ENCODE data around the gene KLHL3.
A peak's percentile ranks its signal among the peaks of the same experiment; 100 is the strongest.

Gene KLHL3

DNA sequence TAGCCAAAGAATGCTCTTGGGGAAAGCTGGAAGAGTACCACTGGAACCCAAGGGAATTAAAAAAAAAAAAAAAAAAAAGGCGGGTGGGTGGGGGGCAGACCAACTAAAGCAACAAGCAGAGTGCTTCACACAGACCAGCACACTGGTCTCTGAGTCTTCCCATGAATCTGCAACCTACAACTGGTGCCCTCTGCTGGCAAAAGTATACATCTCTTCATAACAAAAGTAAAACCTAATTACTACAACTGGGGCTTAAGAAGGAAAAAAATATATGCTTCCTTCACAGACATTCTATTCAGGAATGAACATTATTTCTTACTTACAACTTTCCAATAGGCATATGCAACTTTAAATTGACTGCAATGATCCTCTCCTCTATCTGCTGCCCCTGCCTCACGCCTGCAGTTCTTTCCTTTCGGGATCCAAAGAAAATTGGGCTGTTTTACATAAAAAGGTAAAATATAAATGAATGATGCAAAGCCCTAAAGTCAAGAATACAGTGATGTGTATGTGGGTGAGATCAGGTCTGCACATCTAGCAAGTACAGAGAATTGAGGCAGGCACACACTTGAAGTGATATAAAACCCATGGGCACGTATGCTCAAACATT, 7.2 kb upstream of the KLHL3 start:
- H3K9ac ChIP-seq (ENCODE audit: low read depth in 1 of 2, low read length in 2 of 2) = no peak overlapping the region
- no peaks in the 10 kb centered on the region for H3K27me3 ChIP-seq (ENCODE audit: control insufficient read depth in 1 of 2, insufficient read depth in 2 of 2, low read length in 2 of 2)
- H3K27ac ChIP-seq (ENCODE audit: low read depth, low read length) = no peak overlapping the region

DNA sequence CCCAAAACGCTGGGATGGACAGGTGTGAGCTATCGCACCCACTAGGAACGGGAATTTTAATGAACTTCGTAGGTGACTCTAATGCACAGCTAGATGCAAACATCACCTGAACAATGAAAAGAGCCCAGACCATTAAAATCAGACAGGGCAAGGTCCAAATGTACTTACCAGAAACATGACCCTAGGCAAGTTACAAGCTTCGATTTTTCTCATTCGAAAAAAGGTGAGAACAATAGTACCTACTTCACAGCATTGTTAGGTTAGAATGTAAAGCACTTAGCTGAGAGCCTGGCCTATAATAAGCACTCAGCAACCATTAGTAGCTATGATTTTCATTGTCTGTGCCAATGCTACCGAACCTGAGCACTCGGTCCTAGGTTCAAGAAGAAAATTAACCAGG, 5.8 kb upstream of the KLHL3 start:
- H3K27me3 ChIP-seq (ENCODE audit: control insufficient read depth in 1 of 2, insufficient read depth in 2 of 2, low read length in 2 of 2) = no peaks in the 10 kb centered on the region
- no peaks in the 10 kb centered on the region for H3K9me3 ChIP-seq (ENCODE audit: control insufficient read depth in 1 of 2, low read length in 2 of 2)
- H3K9ac ChIP-seq (ENCODE audit: low read depth in 1 of 2, low read length in 2 of 2) = no peak overlapping the region
- no peaks in the 10 kb centered on the region for H3K36me3 ChIP-seq (ENCODE audit: control insufficient read depth in 1 of 2, insufficient read depth in 2 of 2, low read length in 2 of 2)
- H3K4me1 ChIP-seq (ENCODE audit: control insufficient read depth in 1 of 2, insufficient read depth in 2 of 2, low read length in 2 of 2) = peaks cover 1 to 2% of the 10 kb centered on the region in 2 donors
- no peak overlapping the region for H3K4me3 ChIP-seq (ENCODE audit: low read depth in 1 of 2, low read length in 2 of 2)
- no peak overlapping the region for H3K27ac ChIP-seq (ENCODE audit: low read depth, low read length)

More for the DNA sequence above, 7.2 kb upstream of the KLHL3 start:
- no peak overlapping the region for H3K4me3 ChIP-seq (ENCODE audit: low read depth in 1 of 2, low read length in 2 of 2)
- H3K36me3 ChIP-seq (ENCODE audit: control insufficient read depth in 1 of 2, insufficient read depth in 2 of 2, low read length in 2 of 2) = no peaks in the 10 kb centered on the region
- no peaks in the 10 kb centered on the region for H3K9me3 ChIP-seq (ENCODE audit: control insufficient read depth in 1 of 2, low read length in 2 of 2)
- no peaks in the 10 kb centered on the region for H3K4me1 ChIP-seq (ENCODE audit: control insufficient read depth in 1 of 2, insufficient read depth in 2 of 2, low read length in 2 of 2)

DNA sequence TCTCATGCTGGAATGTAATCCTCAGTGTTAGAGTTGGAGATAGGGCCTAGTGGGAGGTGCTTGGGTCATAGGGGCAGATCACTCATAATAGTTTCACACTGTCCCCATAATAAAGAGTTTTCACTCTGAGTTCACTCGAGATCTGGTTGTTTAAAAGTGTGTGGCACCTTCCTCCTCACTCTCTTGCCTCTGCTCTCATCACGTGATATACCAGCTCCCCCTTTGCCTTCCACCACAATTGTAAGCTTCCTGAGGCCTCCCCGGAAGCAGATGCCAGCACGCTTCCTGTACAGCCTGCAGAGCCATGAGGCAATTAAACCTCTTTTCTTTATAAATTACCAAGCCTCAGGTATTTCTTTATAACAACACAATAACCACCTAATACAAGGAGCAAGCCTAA, 3.8 kb upstream of the KLHL3 start:
- Histone ChIP-seq H3K27me3 (ENCODE audit: control insufficient read depth in 1 of 2, insufficient read depth in 2 of 2, low read length in 2 of 2) (no peaks in the 10 kb centered on the region), H3K4me3 (ENCODE audit: low read depth in 1 of 2, low read length in 2 of 2) (no peak overlapping the region), H3K27ac (ENCODE audit: low read depth, low read length) (no peak overlapping the region), H3K9me3 (ENCODE audit: control insufficient read depth in 1 of 2, low read length in 2 of 2) (no peaks in the 10 kb centered on the region), H3K4me1 (ENCODE audit: control insufficient read depth in 1 of 2, insufficient read depth in 2 of 2, low read length in 2 of 2) (peaks cover 18 to 21% of the 10 kb centered on the region in 2 donors), H3K9ac (ENCODE audit: low read depth in 1 of 2, low read length in 2 of 2) (no peak overlapping the region), H3K36me3 (ENCODE audit: control insufficient read depth in 1 of 2, insufficient read depth in 2 of 2, low read length in 2 of 2) (no peaks in the 10 kb centered on the region)

DNA sequence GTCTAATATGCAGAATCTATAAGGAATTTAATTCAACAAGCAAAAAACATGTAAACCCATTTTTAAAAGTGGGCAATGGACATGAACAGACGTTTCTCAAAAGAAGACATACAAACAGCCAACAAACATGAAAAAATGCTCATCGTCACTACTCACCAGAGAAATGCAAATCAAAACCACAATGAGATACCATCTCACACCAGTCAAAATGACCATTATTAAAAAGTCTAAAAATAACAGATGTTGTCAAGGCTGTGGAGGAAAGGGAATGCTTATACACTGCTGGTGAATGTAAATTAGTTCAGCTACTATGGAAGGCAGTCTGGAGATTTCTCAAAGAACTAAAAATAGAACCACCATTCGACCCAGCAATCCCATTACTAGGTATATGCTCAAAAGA, 3.1 kb upstream of the KLHL3 start:
- H3K9ac ChIP-seq (ENCODE audit: low read depth in 1 of 2, low read length in 2 of 2) = no peak overlapping the region
- no peaks in the 10 kb centered on the region for H3K36me3 ChIP-seq (ENCODE audit: control insufficient read depth in 1 of 2, insufficient read depth in 2 of 2, low read length in 2 of 2)
- no peak overlapping the region for H3K27ac ChIP-seq (ENCODE audit: low read depth, low read length)
- H3K9me3 ChIP-seq (ENCODE audit: control insufficient read depth in 1 of 2, low read length in 2 of 2) = no peaks in the 10 kb centered on the region
- H3K27me3 ChIP-seq (ENCODE audit: control insufficient read depth in 1 of 2, insufficient read depth in 2 of 2, low read length in 2 of 2) = no peaks in the 10 kb centered on the region
- no peak overlapping the region for H3K4me3 ChIP-seq (ENCODE audit: low read depth in 1 of 2, low read length in 2 of 2)
- H3K4me1 ChIP-seq (ENCODE audit: control insufficient read depth in 1 of 2, insufficient read depth in 2 of 2, low read length in 2 of 2) = peaks cover 23 to 28% of the 10 kb centered on the region in 2 donors

DNA sequence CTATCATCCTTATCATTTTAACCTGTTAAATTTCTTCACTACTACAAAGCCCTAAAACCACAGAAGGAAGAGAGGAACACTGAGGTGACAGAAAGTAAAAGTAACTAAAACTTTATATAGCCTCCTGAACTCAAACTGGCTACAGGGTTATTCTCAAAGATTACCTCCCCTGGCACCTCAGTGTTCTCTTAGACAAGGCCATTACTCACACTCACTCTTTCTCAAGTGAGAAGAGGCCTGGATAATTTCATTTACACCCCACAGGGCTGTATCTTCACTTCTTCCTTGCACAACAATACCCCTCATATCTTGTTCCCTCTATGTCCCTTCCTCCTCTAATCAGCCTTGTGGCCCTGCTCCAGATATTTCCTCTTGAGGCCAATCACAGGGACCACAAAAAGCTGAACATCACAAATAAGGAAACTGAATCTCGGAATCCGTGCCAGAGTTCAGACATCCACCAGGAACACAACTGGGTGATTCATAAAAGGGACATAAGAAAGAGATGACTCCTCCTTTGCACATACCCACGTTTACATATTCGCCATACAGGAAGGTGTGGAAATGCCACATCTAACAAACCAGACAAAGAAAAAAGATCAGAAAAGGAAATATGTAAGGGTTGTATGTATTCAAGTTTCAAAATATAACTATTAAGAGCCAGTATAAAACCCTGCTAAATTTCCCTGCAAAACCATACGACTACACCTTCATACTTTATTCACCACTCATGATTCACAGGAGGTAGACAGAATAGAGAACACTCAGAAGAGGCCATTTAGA, 1.7 kb upstream of the KLHL3 start:
- H3K9ac ChIP-seq (ENCODE audit: low read depth in 1 of 2, low read length in 2 of 2) = no peak overlapping the region
- peaks cover 23 to 28% of the 10 kb centered on the region in 2 donors for H3K4me1 ChIP-seq (ENCODE audit: control insufficient read depth in 1 of 2, insufficient read depth in 2 of 2, low read length in 2 of 2)
- no peak overlapping the region for H3K27ac ChIP-seq (ENCODE audit: low read depth, low read length)
- H3K36me3 ChIP-seq (ENCODE audit: control insufficient read depth in 1 of 2, insufficient read depth in 2 of 2, low read length in 2 of 2) = no peaks in the 10 kb centered on the region
- H3K9me3 ChIP-seq (ENCODE audit: control insufficient read depth in 1 of 2, low read length in 2 of 2) = no peaks in the 10 kb centered on the region
- no peaks in the 10 kb centered on the region for H3K27me3 ChIP-seq (ENCODE audit: control insufficient read depth in 1 of 2, insufficient read depth in 2 of 2, low read length in 2 of 2)
- H3K4me3 ChIP-seq (ENCODE audit: low read depth in 1 of 2, low read length in 2 of 2) = no peak overlapping the region

DNA sequence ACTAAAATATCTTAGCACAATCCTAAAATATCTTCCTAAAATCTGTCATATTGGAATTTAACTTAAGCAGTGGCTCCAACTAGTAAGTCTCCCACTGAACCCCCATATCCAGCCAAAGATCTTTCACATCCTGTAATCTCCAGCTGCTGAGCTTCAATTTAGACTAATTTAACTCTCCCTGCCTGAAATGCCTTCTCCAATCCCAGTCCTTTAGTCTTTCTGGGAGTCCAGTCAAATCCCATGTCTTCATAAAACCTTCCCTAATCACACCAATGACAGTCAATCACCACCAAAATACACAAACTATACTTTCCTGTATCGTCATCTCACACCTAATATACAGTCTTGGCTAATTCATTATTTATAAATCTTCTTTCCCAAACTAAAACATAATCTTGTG, 607 bp upstream of the KLHL3 start:
- no peaks in the 10 kb centered on the region for H3K9me3 ChIP-seq (ENCODE audit: control insufficient read depth in 1 of 2, low read length in 2 of 2)
- H3K27ac ChIP-seq (ENCODE audit: low read depth, low read length) = no peak overlapping the region
- no peaks in the 10 kb centered on the region for H3K27me3 ChIP-seq (ENCODE audit: control insufficient read depth in 1 of 2, insufficient read depth in 2 of 2, low read length in 2 of 2)
- H3K36me3 ChIP-seq (ENCODE audit: control insufficient read depth in 1 of 2, insufficient read depth in 2 of 2, low read length in 2 of 2) = no peaks in the 10 kb centered on the region
- H3K4me1 ChIP-seq (ENCODE audit: control insufficient read depth in 1 of 2, insufficient read depth in 2 of 2, low read length in 2 of 2) = peaks cover 23 to 28% of the 10 kb centered on the region in 2 donors
- H3K4me3 ChIP-seq (ENCODE audit: low read depth in 1 of 2, low read length in 2 of 2) = peak overlapping the region in 1 of 2 donors; percentile 71
- H3K9ac ChIP-seq (ENCODE audit: low read depth in 1 of 2, low read length in 2 of 2) = no peak overlapping the region

DNA sequence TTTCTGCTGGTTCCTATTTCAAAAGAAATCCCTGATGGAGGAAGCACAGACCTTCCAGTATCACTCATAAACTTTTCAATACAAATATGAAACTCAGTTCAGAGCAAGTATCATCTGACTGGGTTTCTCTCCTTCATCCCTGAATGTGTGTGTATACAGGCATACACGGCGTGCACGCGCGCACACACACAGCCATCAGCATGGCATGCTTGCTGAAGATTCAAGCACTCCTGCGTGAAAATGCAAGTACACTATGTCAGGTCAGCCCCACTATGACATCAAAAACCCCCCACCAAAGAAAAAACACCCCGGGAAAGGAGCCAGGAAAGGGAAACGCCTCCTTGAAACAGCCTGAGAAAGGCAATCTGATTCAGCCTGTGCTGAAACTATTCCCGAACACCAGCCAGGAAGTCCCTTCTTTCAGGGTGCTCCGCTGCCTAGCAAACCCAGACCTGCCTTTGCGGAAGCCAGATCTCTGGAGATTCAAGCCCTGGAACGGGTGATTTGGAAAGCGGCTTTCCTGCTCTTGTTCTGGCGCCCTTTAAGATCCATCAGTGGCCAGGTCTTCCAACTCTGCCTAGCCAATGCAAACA, 831 bp downstream of the KLHL3 start:
- H3K4me3 ChIP-seq (ENCODE audit: low read depth in 1 of 2, low read length in 2 of 2) = peak overlapping the region; percentile 71 to 86
- no peaks in the 10 kb centered on the region for H3K9me3 ChIP-seq (ENCODE audit: control insufficient read depth in 1 of 2, low read length in 2 of 2)
- no peak overlapping the region for H3K27ac ChIP-seq (ENCODE audit: low read depth, low read length)
- peak overlapping the region; percentile 48 to 67 for H3K9ac ChIP-seq (ENCODE audit: low read depth in 1 of 2, low read length in 2 of 2)
- H3K4me1 ChIP-seq (ENCODE audit: control insufficient read depth in 1 of 2, insufficient read depth in 2 of 2, low read length in 2 of 2) = peaks cover 23 to 28% of the 10 kb centered on the region in 2 donors
- H3K27me3 ChIP-seq (ENCODE audit: control insufficient read depth in 1 of 2, insufficient read depth in 2 of 2, low read length in 2 of 2) = no peaks in the 10 kb centered on the region
- H3K36me3 ChIP-seq (ENCODE audit: control insufficient read depth in 1 of 2, insufficient read depth in 2 of 2, low read length in 2 of 2) = no peaks in the 10 kb centered on the region

DNA sequence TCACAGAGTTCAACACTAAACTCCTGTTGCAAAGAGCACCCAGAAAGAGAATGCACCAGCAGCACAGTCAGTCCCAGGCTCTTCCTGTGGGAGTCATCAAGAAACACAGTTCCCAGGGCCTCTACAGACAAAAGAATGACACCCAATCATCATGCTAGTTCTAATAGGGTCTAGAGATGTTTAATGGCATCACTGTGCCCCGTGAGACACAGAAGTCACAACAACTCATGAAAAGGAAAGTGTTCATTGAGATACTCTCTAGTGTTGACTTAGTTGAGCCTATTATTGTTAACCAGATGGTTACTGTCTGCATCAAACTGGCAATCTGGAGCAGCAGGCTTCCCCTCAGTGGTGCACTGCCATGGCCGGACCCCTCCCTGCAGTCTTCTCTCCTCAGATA, 1.6 kb downstream of the KLHL3 start:
- Histone ChIP-seq H3K4me1 (ENCODE audit: control insufficient read depth in 1 of 2, insufficient read depth in 2 of 2, low read length in 2 of 2) (peaks cover 23 to 28% of the 10 kb centered on the region in 2 donors), H3K4me3 (ENCODE audit: low read depth in 1 of 2, low read length in 2 of 2) (peak overlapping the region; percentile 71 to 86), H3K9ac (ENCODE audit: low read depth in 1 of 2, low read length in 2 of 2) (no peak overlapping the region), H3K27me3 (ENCODE audit: control insufficient read depth in 1 of 2, insufficient read depth in 2 of 2, low read length in 2 of 2) (no peaks in the 10 kb centered on the region), H3K9me3 (ENCODE audit: control insufficient read depth in 1 of 2, low read length in 2 of 2) (no peaks in the 10 kb centered on the region), H3K36me3 (ENCODE audit: control insufficient read depth in 1 of 2, insufficient read depth in 2 of 2, low read length in 2 of 2) (no peaks in the 10 kb centered on the region), H3K27ac (ENCODE audit: low read depth, low read length) (no peak overlapping the region)

DNA sequence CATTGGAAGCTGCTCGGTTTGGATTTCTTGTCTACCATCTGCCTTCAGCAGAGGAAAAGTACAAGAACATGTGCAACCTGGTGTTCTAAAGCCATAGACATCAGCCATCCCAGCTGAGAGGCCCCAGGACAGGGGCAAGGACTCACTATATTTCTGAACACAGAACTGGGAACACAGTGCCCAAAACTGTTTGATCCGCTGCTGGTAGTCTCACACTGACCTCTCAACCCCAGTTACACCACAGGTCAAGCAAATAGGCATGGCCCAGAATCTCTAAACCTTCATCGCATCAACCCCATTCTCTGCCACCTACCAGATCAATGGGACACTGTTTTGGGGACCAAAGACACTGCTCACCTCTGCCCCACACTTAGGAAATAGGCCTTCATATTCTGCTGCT, 2.0 kb downstream of the KLHL3 start:
- Histone ChIP-seq H3K4me1 (ENCODE audit: control insufficient read depth in 1 of 2, insufficient read depth in 2 of 2, low read length in 2 of 2) (peaks cover 23 to 28% of the 10 kb centered on the region in 2 donors), H3K27ac (ENCODE audit: low read depth, low read length) (no peak overlapping the region), H3K4me3 (ENCODE audit: low read depth in 1 of 2, low read length in 2 of 2) (no peak overlapping the region), H3K27me3 (ENCODE audit: control insufficient read depth in 1 of 2, insufficient read depth in 2 of 2, low read length in 2 of 2) (no peaks in the 10 kb centered on the region), H3K9me3 (ENCODE audit: control insufficient read depth in 1 of 2, low read length in 2 of 2) (no peaks in the 10 kb centered on the region), H3K36me3 (ENCODE audit: control insufficient read depth in 1 of 2, insufficient read depth in 2 of 2, low read length in 2 of 2) (no peaks in the 10 kb centered on the region), H3K9ac (ENCODE audit: low read depth in 1 of 2, low read length in 2 of 2) (no peak overlapping the region)

DNA sequence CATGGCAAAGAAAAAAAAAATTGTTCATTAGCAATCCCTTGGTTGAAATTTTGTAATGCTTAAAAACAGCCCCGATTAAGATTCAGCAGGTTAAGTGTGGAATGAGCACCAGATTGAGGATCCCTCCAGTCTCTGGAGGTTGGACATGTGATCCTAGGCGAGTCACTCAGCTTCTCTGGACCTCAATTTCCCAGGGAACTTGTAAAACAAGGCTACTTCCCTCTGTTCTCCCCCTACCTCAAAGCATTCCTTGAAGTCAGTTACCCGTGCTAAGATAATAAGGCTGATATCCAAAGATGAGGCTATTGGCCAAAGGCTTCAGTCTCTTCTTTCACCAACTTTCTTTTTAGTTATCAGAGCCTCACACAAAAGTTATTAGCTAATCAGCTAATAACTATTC, 2.9 kb downstream of the KLHL3 start:
- H3K9ac ChIP-seq (ENCODE audit: low read depth in 1 of 2, low read length in 2 of 2) = no peak overlapping the region
- H3K9me3 ChIP-seq (ENCODE audit: control insufficient read depth in 1 of 2, low read length in 2 of 2) = no peaks in the 10 kb centered on the region
- peaks cover 23 to 28% of the 10 kb centered on the region in 2 donors for H3K4me1 ChIP-seq (ENCODE audit: control insufficient read depth in 1 of 2, insufficient read depth in 2 of 2, low read length in 2 of 2)
- no peaks in the 10 kb centered on the region for H3K36me3 ChIP-seq (ENCODE audit: control insufficient read depth in 1 of 2, insufficient read depth in 2 of 2, low read length in 2 of 2)
- no peaks in the 10 kb centered on the region for H3K27me3 ChIP-seq (ENCODE audit: control insufficient read depth in 1 of 2, insufficient read depth in 2 of 2, low read length in 2 of 2)
- no peak overlapping the region for H3K27ac ChIP-seq (ENCODE audit: low read depth, low read length)
- H3K4me3 ChIP-seq (ENCODE audit: low read depth in 1 of 2, low read length in 2 of 2) = no peak overlapping the region

Data from duodenal mucosa (tissue), 2 donors.